SK-N-SH (cell line): Measurements from ENCODE around the gene SCARF1.

Experiments
- CTCF ChIP-seq: fragments of 200-600 bp; sonication (generic); IDR thresholded peaks from 2 replicates; pipeline ENCODE4 v1.6.1; 2017; ENCODE audit warnings: antibody characterized with exemption, mild to moderate bottlenecking, moderate library complexity
- FOXM1 ChIP-seq: IDR thresholded peaks from 2 replicates; pipeline ENCODE4 v1.4.0; 2012; ENCODE audit warnings: low read depth, mild to moderate bottlenecking
- GABPA ChIP-seq: IDR thresholded peaks from 2 replicates; pipeline ENCODE4 v1.4.0; 2012; ENCODE audit warnings: low read depth, mild to moderate bottlenecking
- JUND ChIP-seq: IDR thresholded peaks from 2 replicates; pipeline ENCODE4 v1.4.0; 2012
- MEF2A ChIP-seq: IDR thresholded peaks from 2 replicates; pipeline ENCODE4 v1.4.0; 2012; ENCODE audit warnings: low read depth, borderline replicate concordance
- POLR2AphosphoS5 ChIP-seq: IDR thresholded peaks from 2 replicates; pipeline ENCODE4 v1.6.1; 2012; ENCODE audit warnings: low read depth, low read length
- RAD21 ChIP-seq: IDR thresholded peaks from 2 replicates; pipeline ENCODE4 v1.6.1; 2012; ENCODE audit warnings: mild to moderate bottlenecking, low read length
- REST ChIP-seq: IDR thresholded peaks from 2 replicates; pipeline ENCODE4 v1.6.1; 2012; ENCODE audit warnings: mild to moderate bottlenecking, low read depth, low read length, moderate library complexity
- USF2 ChIP-seq: fragments of 150-350 bp; IDR thresholded peaks from 2 replicates; pipeline ENCODE4 v1.6.1; 2017; ENCODE audit warnings: antibody characterized with exemption, low read length, low read depth, borderline replicate concordance
- TF ChIP-seq, protein P1 (sequence below): IDR thresholded peaks from 2 replicates; pipeline ENCODE4 v1.4.0; 2012; ENCODE audit warnings: low read depth

- no peak for TF ChIP-seq USF2
- TF ChIP-seq, protein P1, sequence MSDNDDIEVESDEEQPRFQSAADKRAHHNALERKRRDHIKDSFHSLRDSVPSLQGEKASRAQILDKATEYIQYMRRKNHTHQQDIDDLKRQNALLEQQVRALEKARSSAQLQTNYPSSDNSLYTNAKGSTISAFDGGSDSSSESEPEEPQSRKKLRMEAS: no peak
- TF ChIP-seq CTCF: no peak
- TF ChIP-seq FOXM1: no peak
- TF ChIP-seq GABPA: no peak
- TF ChIP-seq MEF2A: no peak
- TF ChIP-seq JUND: no peak
- TF ChIP-seq REST: no peak
- no peak for TF ChIP-seq POLR2AphosphoS5
- no peak for TF ChIP-seq RAD21
These were observed 882 bp downstream of the SCARF1 start for GRCh38 chr17:1644493-1645206.
